Medulla oblongata (tissue), 1 donor: ENCODE measurements around the gene EPG5.
A peak's percentile ranks its signal among the peaks of the same experiment; 100 is the strongest.

Experiments
- DNase-seq: peaks from one replicate; pipeline ENCODE4 v3.0.0-alpha.2; 2015; ENCODE audit errors: extremely low spot score

The EPG5 gene

DNA sequence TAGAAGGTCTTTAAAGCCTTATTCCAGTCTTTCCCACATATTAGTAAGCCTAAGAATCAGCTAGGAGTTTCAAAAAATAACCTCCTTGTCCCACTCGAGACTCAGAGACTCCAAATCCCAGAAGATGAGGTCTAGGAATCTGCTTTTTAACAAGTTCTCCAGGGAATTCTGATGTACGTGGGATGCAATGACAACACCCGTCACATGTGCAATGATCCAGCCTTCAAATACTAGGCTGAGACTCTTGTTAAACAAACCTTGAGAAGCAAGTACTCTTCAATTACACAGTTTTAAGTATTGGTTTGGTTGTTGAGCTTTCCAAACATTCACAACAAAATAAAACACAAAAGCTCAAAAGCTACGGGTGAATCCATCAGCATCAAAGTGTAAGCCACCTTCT is 53.9 kb downstream of the EPG5 start:
- DNase-seq, result no peak

DNA sequence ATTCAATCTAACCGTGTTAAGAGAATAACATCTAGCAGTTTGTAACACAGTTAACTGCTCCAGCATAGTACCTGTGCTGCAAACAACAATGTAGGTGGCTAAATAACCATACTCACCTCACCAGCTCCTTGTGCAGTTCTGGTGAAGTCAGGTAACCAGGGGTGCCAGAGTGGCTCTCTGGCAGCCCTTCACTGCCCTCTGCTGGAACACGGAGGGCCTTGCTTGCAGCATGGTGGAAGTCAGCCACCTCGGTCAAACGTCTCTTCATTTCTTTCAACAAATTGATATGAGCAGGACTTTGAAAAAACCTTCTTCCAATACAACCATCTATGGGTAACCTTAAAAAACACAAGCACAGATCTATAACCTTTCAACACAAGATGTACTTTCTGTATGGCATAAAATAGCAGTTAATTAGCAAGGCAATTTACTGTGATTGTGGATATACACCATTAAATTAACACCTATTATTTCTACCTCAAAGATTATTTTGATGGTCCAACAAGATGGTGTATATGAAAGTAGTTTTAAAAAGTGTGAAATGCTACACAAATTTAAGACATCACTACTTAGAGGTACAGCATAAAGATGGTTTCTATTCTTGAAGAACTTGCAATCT is 56.6 kb downstream of the EPG5 start:
- DNase-seq, result no peak

DNA sequence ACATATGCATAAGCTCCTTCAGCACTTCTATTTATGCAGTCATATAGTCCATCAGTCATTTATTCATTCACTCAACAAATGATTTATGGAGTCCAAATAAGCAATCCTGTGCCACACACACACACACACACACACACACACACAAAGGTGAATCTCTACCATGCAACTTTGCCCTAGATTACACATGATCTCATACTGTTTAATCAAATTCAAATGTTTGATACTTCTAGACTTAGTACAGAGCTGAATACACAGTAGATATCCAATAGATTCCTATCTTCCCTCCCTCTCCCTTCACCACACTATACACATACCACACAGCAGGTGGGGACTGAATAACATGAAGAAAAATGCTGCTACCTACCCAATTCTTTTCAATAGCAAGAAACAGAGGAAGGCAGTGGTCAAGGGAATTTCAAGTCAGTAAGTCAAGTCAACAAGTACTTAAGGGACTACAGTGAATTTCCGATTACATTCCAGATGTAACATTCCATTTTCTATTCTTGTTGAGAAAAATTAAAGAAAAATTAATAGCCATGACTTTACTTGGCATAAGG is 65.4 kb downstream of the EPG5 start:
- no peak for DNase-seq

DNA sequence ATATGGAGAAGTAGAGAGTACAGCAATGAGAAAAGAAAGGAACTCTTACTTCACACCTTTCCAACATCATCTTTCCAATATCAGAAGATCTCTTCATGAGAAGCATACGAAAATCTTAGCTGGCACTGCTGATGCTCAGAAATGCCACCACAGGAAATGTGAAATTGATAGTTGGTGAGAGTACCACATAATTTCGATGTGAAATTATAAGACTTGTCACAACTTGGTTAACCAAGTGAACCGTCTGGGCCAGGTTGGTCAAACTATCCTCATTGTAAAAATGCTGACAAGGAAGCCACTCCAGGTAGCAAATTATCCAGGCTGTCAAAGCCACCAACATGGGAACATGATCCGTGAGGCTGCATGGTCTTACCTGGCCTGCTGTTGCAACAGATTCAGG is 66.5 kb downstream of the EPG5 start:
- no peak for DNase-seq

DNA sequence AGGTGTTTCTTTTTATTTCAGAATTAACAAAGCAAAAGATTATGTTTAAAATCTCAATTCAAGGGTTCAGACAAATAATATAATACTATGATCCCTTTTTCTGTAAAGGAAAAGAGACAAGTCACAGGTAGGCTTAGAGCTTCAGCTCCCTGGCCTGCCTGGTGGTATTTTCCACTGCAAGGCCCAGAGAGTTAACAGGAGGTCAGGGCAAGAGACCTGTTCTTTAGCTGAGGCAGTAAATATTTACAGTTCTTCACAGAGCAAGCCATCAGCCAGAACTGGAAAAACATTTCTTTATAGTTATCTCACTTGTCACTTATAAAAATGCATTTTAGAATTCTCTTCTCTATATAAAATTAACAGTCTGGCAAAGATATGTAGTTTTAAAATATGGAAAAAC is 70.1 kb downstream of the EPG5 start:
- no peak for DNase-seq

DNA sequence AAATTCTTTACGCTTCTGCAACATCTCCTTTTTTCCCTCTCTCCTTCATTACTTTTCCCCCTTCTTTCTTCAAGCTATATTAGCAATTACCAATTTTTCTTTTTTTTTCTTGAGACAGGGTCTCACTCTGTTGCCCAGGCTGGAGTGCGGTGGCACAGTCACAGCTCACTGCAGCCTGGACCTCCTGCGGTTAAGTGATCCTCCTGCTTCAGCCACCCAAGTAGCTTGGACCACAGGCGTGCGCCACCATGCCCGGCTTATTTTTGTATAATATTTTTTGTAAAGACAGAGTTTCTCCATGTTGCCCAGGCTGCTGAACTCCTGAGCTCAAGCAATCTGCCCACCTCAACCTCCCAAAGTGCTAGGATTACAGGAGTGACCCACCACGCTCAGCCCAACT is 70.7 kb downstream of the EPG5 start:
- DNase-seq, result no peak

DNA sequence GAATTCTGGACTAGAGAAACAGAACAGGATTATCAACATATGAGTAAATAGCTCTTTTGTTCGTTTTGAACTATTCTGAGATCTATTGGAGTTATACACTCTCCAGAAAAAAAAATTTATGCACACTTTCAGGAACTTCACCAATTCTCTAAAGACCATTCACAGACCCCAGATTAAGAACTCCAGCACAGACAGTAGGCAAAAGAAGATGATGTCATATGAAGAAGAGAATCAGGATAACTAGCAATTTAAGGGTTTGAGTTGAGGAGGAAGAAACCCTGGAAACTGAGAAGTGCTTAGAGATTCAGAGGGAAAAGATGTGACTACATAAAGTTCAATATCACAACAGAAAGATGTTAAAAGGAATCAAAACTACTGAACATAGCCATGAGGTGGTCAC is 71.8 kb downstream of the EPG5 start:
- DNase-seq, result no peak

DNA sequence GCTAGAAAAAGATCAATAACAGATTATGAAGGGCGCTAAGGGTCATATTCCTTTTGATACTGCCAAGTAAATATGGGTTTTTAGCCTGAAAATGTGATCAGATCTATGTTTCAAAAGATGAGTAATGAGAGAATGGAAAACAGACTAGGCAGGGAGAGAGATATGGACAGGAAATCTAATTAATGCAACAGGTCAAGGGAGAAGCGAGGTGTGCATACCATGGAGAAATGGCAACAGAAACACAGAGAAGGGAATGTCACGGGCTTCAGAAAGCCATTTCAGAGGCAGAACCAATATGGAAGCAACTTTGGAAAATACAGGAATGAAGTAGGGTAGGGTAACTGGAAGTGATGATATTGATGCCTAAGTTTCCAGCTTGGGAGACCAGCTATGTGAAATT is 72.3 kb downstream of the EPG5 start:
- DNase-seq, result no peak

DNA sequence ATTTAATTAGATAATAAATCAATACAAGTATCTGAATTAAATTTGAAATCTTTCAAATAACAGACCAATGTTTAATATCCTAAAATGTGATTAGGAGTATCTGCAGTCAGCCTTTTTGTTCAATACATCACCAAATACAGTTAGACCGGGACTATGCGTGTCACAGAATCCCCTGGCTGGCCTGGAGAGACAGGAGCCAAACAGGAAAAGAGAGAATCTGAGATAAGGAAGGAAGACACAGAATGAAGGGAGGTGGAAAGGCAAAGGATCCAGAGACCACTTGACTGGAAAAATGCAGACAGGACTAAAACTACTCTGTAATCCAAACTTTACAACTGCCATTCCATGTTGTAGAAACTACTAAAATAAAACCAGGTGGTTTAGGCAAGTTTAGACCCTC is 75.3 kb downstream of the EPG5 start:
- no peak for DNase-seq

DNA sequence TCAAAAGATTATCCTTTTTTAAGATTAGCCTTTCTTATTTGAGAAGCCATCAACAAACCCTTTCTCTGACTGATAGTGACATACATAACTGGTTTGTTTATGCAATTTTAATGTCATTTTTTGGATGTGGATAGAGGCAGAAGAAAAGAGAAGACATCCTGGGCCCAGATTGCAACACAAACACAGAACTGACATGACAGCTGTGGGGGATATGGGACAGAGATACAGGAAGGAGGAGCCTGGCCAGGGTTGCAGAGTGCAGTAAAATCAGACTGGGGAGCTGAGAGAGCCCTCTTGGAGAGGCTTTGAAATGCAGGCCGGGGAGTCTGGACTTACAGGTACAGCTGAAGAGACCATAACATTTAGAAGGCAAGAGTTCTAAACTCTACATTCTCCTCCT is 76.5 kb downstream of the EPG5 start:
- no peak for DNase-seq

DNA sequence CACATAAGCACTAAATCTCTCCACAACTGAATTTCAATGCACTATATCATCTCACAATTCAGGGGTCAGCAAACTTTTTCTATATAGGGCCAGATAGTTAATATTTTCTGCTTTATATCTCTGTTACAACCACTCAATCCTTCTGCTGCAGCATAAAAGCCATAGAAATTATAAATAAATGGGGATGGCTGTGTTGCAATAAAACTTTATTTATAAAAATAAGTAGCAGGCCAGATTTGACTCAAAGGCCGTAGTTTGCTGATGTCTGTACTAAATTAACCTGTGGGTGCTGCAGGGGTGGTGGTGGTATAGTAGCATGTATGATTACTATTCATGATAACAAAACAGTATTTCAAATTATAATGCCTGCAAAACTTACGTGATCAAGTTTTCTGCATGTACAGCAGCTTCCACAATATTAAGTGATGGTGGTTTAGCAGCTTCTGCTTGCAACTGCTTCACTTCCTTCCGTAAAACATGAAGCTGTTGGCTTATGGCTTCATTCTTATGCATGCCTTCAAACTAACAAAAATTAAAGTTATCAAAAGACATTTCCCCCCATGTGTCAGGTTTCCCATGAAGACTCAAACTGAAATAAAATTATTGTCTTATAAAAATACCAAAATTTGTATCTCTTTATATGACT is 77.6 kb downstream of the EPG5 start:
- no peak for DNase-seq

DNA sequence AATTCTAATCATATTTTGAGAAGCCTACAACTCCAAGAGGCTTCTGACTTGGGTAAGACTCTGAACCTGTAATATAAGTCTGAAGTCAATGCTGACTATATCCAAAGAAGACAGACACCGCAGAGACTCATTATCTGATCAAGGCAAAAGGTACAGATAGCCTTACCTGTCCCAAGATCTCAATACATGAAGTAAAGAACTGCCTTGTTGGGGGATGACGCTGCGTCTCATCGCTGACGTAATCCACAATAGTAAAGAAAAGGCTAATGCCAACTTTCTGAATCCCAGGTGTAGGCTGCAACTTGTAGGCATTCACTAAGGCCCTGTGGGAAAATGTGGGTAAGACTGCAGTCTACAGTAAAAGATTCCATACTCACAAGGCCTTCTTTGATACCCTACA is 79.5 kb downstream of the EPG5 start:
- no peak for DNase-seq

DNA sequence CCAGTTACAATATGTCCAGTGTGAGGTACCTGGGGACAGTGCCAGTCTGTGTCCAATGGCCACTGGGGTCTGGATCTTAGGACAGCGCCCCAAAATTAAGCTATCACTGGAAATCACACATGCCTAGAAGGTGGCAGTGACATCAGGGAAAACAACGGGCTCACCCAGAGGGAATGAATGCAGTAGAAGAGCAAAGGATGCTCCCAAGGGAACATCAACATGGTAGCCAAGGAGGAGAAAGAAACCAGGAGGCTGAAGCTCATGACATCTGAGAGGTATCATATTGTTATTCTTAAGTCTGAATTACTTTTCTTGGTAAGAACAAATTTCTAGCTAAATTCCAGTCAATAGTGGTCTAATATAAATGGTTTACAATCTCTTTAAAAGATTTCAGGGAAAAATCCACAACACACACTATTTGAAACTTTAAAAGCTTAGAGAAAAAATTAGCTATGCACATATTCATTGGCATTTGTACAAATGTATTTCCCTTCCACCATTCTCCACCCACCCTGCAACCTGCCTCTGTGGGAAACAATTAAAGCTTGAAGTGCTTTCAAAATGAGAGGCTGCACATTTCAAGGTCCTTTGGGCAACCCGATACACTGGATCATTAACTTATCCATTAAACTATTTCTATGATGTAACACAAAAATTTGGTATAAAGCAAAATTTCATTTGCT is 86.1 kb downstream of the EPG5 start:
- DNase-seq, result no peak

DNA sequence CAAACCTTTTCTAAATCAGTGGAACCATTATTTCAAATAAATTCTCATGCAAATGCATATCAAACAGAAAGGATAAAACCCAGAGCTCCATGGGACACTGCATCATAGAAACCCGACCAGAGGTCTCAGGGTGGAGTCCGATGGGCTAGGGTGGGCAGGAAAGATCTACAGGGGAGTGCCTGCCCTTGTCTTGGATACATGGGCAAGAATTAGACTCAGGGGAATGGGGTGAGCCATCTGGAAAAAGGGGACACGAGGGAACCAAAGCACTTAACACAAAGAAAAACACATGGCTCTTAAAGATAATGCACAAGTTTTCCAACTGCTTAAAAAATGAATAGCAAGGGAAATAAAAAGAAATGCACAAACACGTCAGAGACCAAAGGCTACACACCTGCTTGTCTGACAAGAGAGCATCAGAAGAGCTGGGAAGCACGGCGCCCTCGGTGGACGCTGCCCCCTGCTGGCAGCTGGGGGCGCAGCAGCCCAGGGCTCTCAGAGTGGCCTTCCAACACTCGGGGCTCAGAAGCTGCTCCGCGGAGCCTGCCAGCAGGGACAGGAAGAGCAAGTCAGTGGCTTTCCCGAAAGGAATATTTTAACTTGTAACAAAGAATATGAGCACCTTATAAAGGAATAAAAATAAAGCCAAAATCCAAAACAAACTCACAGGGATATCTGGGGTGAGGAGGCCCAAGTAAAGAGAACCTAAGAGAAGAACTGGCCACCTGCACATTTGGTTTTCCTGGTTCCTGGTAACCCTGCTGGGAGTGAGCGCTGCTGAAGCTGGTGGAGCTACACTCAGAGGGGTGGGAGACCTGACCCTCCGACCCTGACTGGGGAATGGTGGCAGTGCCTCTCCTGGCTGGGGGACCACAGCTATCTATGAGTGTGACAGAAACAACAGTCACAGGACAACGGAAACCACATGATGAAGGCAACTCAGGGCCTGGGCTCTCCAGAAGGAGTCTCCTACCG is 87.2 kb downstream of the EPG5 start:
- peak; percentile 80 for DNase-seq

DNA sequence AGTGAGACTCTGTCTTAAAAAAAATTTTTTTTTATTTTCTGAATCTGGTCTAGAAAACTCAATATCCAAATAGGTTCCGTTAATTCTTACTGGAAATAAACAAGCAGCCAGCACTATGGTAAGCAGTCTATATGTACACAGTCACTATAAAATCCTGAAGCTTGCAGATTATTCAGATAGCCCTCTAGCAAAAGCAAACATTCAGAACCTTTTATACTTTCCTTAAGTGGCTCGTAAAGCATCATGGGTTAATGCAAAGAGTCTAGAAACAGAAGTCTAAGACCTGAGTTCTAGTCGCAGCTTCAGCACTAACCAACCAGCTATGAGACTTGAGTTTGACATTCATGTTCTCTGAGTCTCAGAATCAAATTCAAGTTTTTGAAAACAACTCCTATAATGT is 89.7 kb downstream of the EPG5 start:
- no peak for DNase-seq

DNA sequence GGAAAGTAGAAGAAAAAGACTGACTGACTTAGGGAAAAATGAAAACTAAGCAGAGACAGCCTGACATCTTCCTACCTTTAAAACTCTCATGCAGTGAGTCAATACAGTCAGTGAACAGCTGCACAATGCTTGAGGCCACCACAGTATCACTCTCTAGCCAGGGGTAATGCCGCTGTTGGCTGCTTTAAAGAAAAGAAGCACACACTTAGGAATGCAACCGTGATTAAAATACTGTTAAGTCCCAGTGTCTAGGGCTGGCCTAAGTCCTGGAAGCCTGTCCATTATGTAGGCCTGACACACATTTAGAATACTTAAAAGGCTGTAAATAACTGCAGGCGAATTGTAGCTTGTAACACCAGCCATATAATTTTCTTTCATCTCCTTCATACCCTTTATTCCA is 91.0 kb downstream of the EPG5 start:
- peak; percentile 27 for DNase-seq

DNA sequence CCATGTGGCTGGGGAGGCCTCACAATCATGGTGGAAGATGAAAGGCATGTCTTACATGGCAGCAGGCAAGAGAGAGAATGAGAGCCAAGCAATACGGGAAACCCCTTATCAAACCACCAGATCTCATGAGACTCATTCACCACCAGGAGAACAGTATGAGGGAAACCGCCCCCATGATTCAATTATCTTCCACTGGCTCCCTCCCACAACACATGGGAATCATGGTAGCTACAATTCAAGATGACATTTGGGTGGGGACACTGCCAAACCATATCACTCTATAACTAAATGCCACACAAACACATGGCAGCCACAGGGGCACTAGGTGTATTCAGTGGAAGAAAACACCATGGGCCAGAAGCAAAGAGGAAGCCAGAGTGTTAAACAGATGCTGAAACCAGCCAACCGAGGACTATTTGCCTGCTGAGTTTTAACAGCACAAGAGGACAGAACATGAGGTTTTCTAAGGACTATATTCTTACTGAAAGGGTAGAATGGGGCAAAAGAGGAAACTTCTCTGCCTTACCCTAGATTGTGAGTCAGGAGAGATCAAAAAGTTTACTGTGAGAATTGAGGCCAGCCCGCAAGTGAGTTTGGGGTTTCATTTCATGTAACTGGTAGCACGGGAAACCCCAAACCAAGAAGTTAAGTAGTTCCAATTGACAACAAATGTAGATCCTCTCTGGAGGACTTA is 92.5 kb downstream of the EPG5 start:
- DNase-seq, result no peak

DNA sequence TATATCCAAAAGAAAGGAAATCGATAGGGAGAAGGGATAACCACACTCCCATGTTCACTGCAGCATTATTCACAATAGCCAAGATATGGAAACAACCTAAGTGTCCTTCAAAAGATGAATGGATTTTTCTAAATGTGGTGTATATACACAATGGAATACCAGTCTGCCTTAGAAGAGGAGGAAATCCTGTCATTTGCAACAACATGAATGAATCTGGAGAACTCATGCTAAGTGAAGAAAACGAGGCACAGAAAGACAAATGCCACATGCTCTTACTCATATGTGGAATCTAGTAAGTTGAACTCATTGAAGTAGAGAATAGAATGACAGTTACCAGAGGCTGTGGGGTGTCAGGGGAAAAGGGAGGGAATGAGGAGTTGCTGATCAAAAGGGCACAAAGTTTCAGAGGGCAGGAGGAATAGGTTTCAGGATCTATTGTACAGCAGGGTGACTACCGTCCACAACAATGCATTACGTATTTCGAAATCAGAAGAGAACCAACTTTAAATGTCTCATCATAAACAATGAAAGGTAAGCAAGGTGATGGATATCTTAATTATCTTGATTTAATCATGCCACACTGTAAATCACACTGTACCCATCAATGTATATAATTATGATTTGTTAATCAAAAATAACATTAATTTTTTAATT is 95.6 kb downstream of the EPG5 start:
- DNase-seq, result no peak

DNA sequence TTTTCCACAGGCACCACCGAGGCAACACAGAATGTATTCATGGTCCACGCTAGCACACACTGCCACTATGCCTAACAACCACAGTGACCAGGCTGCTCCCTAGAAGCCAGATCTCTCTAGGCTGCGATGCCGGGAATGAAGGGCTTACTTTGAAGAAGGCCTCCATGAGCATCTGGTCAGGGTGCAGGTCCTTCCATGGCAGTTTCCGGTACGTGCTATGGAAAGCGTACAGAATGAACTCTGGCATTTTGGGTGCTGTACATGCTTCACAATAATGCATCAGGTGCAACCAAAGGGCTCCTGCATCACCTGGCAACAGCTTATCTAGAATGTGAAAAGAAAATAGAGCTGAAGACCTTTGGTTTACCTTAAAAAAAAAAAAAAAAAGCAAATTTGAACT is 96.7 kb downstream of the EPG5 start:
- no peak for DNase-seq

DNA sequence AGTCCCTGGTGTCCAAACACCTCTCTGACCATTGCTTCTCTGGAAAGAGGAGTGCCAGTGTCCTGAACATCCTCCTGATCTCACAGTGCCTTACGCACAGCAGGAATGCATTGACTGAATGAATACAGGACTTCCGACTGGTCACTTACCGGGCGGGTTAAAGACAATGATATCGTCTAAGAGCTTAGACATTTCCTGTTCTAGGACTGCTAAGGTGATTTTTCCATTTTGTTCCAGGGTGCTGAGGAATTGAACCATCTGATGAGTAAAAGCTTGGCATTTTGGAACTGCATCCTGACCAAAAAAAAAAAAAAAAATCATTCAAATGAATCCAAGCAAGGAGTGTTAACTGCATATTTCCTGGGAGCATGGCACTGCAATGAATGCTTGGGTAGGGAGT is 101.7 kb downstream of the EPG5 start:
- DNase-seq, result no peak

DNA sequence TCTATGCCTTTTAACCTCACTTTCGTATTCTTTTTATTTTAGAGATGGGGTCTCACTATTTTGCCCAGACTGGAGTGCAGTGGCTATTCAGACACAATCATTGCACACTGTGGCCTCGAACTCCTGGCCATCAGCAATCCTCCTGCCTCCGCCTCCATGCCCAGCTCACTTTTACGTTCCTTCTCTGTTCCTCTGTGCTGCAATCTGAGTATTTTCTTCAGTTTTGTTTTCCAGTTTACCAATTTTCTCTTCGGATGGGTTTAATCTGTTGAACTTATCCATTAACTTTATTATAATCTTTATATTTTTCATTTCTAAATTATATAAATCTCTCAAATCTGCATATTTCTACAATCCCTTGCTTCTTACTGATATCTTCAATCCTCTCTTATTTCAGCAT is 103.0 kb downstream of the EPG5 start:
- no peak for DNase-seq
